ENCODE measurements around the gene C1orf122. TPM values are rescaled to one million over a fixed set of nuclear protein-coding genes. Genes with fewer than 3 reads are reported as not detected.

The C1orf122 gene
- total RNA-seq, 1 experiment from 2014 or later, result 45.9 TPM

DNA sequence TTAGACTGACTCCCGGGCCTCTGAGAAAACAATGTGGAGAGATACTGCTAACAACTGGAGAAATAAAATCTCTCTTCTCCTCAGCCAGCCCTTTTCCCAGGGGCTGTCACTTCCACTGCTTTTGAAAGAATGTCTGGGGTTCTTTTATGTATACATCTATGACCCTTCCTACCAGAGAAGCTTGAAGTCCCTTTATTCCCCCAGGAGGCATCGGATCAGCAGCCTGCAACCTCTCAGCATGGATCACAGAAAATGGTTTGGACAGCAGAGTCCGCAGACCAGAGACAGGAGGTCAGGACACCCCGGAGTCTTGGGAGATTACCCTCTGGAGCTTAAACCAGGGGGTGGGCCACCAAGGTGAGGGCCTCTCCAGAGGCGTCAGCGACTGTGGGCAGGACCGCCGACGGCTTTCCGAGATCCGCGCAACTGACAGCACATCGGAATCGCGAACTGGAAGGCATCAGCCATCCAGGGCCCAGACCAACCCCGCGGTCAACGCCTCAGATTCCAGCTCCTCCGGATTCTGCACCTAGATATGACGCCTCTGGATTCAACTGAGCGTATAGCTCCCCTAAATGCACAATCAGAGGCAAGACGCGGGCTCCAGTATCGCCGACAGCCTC, 43.7 kb upstream of the C1orf122 start:
- Mint-ChIP-seq H3K27me3 (ENCODE audit: low read depth) (peaks cover 79% of the 10 kb centered on the region), H3K36me3 (no peaks in the 10 kb centered on the region), H3K4me3 (peak overlapping the region; percentile 78; the same call in 1 of the 2 replicates), H3K4me1 (peaks cover 26% of the 10 kb centered on the region), H3K9me3 (no peaks in the 10 kb centered on the region), H3K27ac (no peak overlapping the region)
- ChIA-PET CTCF (interaction anchor here (1.4 to 3.7 kb wide), 5 partner anchors 9 to 96 kb away, joined by 6 to 40 read pairs (median 14); partner anchors contain the start of genes CDCA8 and MTF1), POLR2A (interaction anchor here (1.2 to 1.3 kb wide), 2 partner anchors 9 to 73 kb away, joined by 3 to 6 read pairs; a partner anchor contains a TSS)
- TF ChIP-seq, protein P1, sequence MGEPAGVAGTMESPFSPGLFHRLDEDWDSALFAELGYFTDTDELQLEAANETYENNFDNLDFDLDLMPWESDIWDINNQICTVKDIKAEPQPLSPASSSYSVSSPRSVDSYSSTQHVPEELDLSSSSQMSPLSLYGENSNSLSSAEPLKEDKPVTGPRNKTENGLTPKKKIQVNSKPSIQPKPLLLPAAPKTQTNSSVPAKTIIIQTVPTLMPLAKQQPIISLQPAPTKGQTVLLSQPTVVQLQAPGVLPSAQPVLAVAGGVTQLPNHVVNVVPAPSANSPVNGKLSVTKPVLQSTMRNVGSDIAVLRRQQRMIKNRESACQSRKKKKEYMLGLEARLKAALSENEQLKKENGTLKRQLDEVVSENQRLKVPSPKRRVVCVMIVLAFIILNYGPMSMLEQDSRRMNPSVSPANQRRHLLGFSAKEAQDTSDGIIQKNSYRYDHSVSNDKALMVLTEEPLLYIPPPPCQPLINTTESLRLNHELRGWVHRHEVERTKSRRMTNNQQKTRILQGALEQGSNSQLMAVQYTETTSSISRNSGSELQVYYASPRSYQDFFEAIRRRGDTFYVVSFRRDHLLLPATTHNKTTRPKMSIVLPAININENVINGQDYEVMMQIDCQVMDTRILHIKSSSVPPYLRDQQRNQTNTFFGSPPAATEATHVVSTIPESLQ (CRISPR knock-in tag; IDR thresholded peaks at IDR 0.05), result no peak
- no peak for TF ChIP-seq GRHL2 (CRISPR knock-in tag; IDR thresholded peaks at IDR 0.05; ENCODE audit: insufficient replicate concordance, severe bottlenecking)
- TF ChIP-seq ZNF263 (CRISPR knock-in tag; IDR thresholded peaks at IDR 0.05; ENCODE audit: low read depth), result no peak; the same call in 1 of the 2 replicates
- no peak for TF ChIP-seq NR3C1 (CRISPR knock-in tag; conservative IDR thresholded peaks at IDR 0.05; ENCODE audit: low read depth)
- no peak for TF ChIP-seq SMAD4 (CRISPR knock-in tag; IDR thresholded peaks at IDR 0.05)
- no peak for TF ChIP-seq ZNF232 (CRISPR knock-in tag; IDR thresholded peaks at IDR 0.05)
- no peak for TF ChIP-seq CDX4 (CRISPR knock-in tag; IDR thresholded peaks at IDR 0.05; ENCODE audit: borderline replicate concordance)
- no peak for TF ChIP-seq ZBTB43 (CRISPR knock-in tag; IDR thresholded peaks at IDR 0.05)
- ATAC-seq (no peak), DNase-seq (ENCODE audit: low spot score) (no peak)

DNA sequence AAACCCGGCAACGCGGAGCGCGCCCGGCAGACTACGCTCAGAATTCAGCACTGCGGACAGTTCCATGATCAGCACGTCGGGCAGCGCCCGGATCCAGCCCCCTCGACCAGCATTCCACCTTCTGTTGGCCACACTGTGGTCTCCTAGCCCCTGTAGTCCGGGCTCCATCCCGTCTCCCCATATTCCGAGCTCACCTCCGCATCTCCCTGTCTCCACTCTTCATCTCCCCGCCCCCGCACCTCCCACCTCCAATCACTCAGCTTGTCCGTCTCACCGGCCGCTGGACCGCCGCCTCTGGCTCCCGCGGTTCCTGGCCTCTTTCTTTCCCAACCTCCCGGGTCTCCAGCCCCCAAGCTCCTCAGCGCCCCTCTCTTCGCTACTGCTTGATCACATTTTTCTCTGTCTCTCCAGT, 43.2 kb upstream of the C1orf122 start:
- no peak overlapping the region for H3K27ac Mint-ChIP-seq
- no peak for TF ChIP-seq RORB (CRISPR knock-in tag; IDR thresholded peaks at IDR 0.05)
- TF ChIP-seq ZNF121 (CRISPR knock-in tag; IDR thresholded peaks at IDR 0.05), result peak; percentile 85; the same call in 1 of the 2 replicates
- TF ChIP-seq MYBL2 (CRISPR knock-in tag; IDR thresholded peaks at IDR 0.05), result peak; percentile 97
- TF ChIP-seq EMX1 (CRISPR knock-in tag; IDR thresholded peaks at IDR 0.05), result no peak; the same call in 1 of the 2 replicates
- TF ChIP-seq GRHL2 (CRISPR knock-in tag; IDR thresholded peaks at IDR 0.05; ENCODE audit: insufficient replicate concordance, severe bottlenecking), result no peak
- TF ChIP-seq ZNF281 (CRISPR knock-in tag; IDR thresholded peaks at IDR 0.05), result peak; percentile 98
- peak; percentile 87 for TF ChIP-seq NR2C2 (CRISPR knock-in tag; IDR thresholded peaks at IDR 0.05)
- TF ChIP-seq ZBTB43 (CRISPR knock-in tag; IDR thresholded peaks at IDR 0.05), result peak; percentile 97
- TF ChIP-seq ATF3 (CRISPR knock-in tag; conservative IDR thresholded peaks at IDR 0.05), result peak; percentile 87
- no peak for TF ChIP-seq GTF2I (CRISPR knock-in tag; conservative IDR thresholded peaks at IDR 0.05)
- TF ChIP-seq E2F1 (CRISPR knock-in tag; IDR thresholded peaks at IDR 0.05), result peak; percentile 97
- no peak; the same call in 1 of the 2 replicates for TF ChIP-seq ZNF425 (CRISPR knock-in tag; conservative IDR thresholded peaks at IDR 0.05)
- peak; percentile 100 for TF ChIP-seq JUN (CRISPR knock-in tag; IDR thresholded peaks at IDR 0.05)

More for the DNA sequence above, 43.2 kb upstream of the C1orf122 start:
- H3K4me3 Mint-ChIP-seq, result peak overlapping the region; percentile 78
- ChIA-PET POLR2A (interaction anchor here (1.2 to 1.3 kb wide), 2 partner anchors 10 to 74 kb away, joined by 3 to 6 read pairs; a partner anchor contains a TSS), CTCF (interaction anchor here (1.0 to 3.7 kb wide), 7 partner anchors 9 to 277 kb away, joined by 4 to 40 read pairs (median 10); partner anchors contain the start of genes CDCA8 and MTF1)
- DNase-seq (ENCODE audit: low spot score) (peak; percentile 91), ATAC-seq (peak; percentile 62)
- no peaks in the 10 kb centered on the region for H3K36me3 Mint-ChIP-seq
- H3K4me1 Mint-ChIP-seq, result peaks cover 26% of the 10 kb centered on the region
- H3K27me3 Mint-ChIP-seq (ENCODE audit: low read depth), result peaks cover 84% of the 10 kb centered on the region
- H3K9me3 Mint-ChIP-seq, result no peaks in the 10 kb centered on the region

Measured in WTC11 (cell line).